Central memory CD4-positive, alpha-beta T cell (primary cell): ENCODE data around the gene PUM1.
"Not testable (repeated sequence)": the region's sequence is repeated elsewhere in the genome, so short reads cannot be mapped to it uniquely, and the experiment has no call there.

Experiments used
- DNase-seq: peaks from one replicate; pipeline ENCODE4 v3.0.0; 2022

PUM1 gene

GRCh38 chr1:30957560-30958222 is 107.8 kb downstream of the PUM1 start:
- no peak for DNase-seq

GRCh38 chr1:30955448-30956015 is 110.0 kb downstream of the PUM1 start:
- no peak for DNase-seq

- DNase-seq = no peak
Measured at GRCh38 chr1:30953685-30954084, 111.8 kb downstream of the PUM1 start.

- DNase-seq = no peak
Measured at GRCh38 chr1:30952098-30952497, 113.4 kb downstream of the PUM1 start.

GRCh38 chr1:30950700-30951099 is 114.8 kb downstream of the PUM1 start:
- no peak for DNase-seq

GRCh38 chr1:30950053-30950452 is 115.5 kb downstream of the PUM1 start:
- DNase-seq = no peak

GRCh38 chr1:30949487-30949838 is 116.1 kb downstream of the PUM1 start:
- not testable (repeated sequence) for DNase-seq

GRCh38 chr1:30948813-30949486 is 116.6 kb downstream of the PUM1 start:
- not testable (repeated sequence) for DNase-seq

GRCh38 chr1:30948278-30948677 is 117.2 kb downstream of the PUM1 start:
- no peak for DNase-seq

GRCh38 chr1:30947212-30947611 is 118.3 kb downstream of the PUM1 start:
- DNase-seq = no peak

GRCh38 chr1:30942326-30942963 is 123.1 kb downstream of the PUM1 start:
- DNase-seq = no peak

- DNase-seq = no peak
Measured at GRCh38 chr1:30940541-30940940, 125.0 kb downstream of the PUM1 start.

- no peak for DNase-seq
Measured at GRCh38 chr1:30936541-30937171, 128.9 kb downstream of the PUM1 start.

GRCh38 chr1:30935758-30936157 is 129.8 kb downstream of the PUM1 start:
- not testable (repeated sequence) for DNase-seq

- DNase-seq = no peak
Measured at GRCh38 chr1:30934613-30935012, 130.9 kb downstream of the PUM1 start.

GRCh38 chr1:30933874-30934252 is 131.7 kb downstream of the PUM1 start:
- no peak for DNase-seq

GRCh38 chr1:30930631-30931173 is 134.8 kb downstream of the PUM1 start:
- no peak for DNase-seq

- no peak for DNase-seq
Measured at GRCh38 chr1:30929944-30930525, 135.5 kb downstream of the PUM1 start.

GRCh38 chr1:30929135-30929889 is 136.2 kb downstream of the PUM1 start:
- DNase-seq = peak; percentile 26

- DNase-seq = no peak
Measured at GRCh38 chr1:30928789-30929134, 136.8 kb downstream of the PUM1 start.

GRCh38 chr1:30928171-30928570 is 137.3 kb downstream of the PUM1 start:
- DNase-seq = no peak

- no peak for DNase-seq
Measured at GRCh38 chr1:30927448-30927847, 138.1 kb downstream of the PUM1 start.
